B cell (primary cell): ENCODE measurements around the gene ZNF570. TPM values are rescaled to one million over a fixed set of nuclear protein-coding genes. Genes with fewer than 3 reads are reported as not detected.

Experiments
- ATAC-seq: fragments of 200-7000 bp; cut with Tn5 transposase; one replicate; pipeline ENCODE4 v1.10.0; 2021; ENCODE audit warnings: low read depth, mild to moderate bottlenecking, moderate number of reproducible peaks, moderate library complexity
- CTCF ChIA-PET: fragments of 350-600 bp; sonication (Branson Sonifier 250); formaldehyde crosslinking; loops from one replicate; lab custom pipeline; 2021; ENCODE audit warnings: antibody characterized with exemption, inconsistent platforms; lab: Charles Lee
- POLR2A ChIA-PET: fragments of 350-600 bp; sonication (Branson Sonifier 250); formaldehyde crosslinking; loops from one replicate; lab custom pipeline; 2021; ENCODE audit warnings: antibody characterized with exemption; lab: Charles Lee
- DNase-seq: peaks from one replicate; pipeline ENCODE4 v3.0.0; 2013
- H2AFZ ChIP-seq: 2 replicates; pipeline ENCODE4 v1.6.1; 2012; ENCODE audit warnings: mild to moderate bottlenecking, low read depth, low read length; ENCODE audit not compliant: insufficient read depth, poor library complexity, severe bottlenecking
- H3K27ac ChIP-seq, 2 donors: 1 replicate in 1 of 2; 2 replicates in 1 of 2; pipeline ENCODE4 v1.5.1; 2012 to 2013; ENCODE audit warnings: low read length in 2 of 2, mild to moderate bottlenecking in 2 of 2, moderate library complexity in 1 of 2
- H3K27me3 ChIP-seq, 4 experiments: fragments of 200-600 bp in 1 of 4; sonication (generic) in 1 of 4; replicated peaks in 1 of 4; 1 replicate in 2 of 4; 2 replicates in 2 of 4; pipeline versions ENCODE4 v1.6.1 to v1.7.0; 2013 to 2016; ENCODE audit warnings: low read length in 3 of 4, mild to moderate bottlenecking in 2 of 4, mixed read lengths in 1 of 4, moderate library complexity in 1 of 4; ENCODE audit not compliant: insufficient read depth in 4 of 4, control insufficient read depth in 3 of 4; ENCODE audit errors: control extremely low read depth in 1 of 4
- H3K36me3 ChIP-seq, 2 experiments: replicated peaks in 1 of 2; 1 replicate in 1 of 2; 2 replicates in 1 of 2; pipeline versions ENCODE4 v1.6.1 to v1.7.1; 2013; ENCODE audit warnings: low read length in 1 of 2; ENCODE audit not compliant: insufficient read depth in 2 of 2, control insufficient read depth in 1 of 2; ENCODE audit errors: control extremely low read depth in 1 of 2, extremely low read depth in 1 of 2
- H3K4me1 ChIP-seq, 2 donors: fragments of 200-600 bp in 1 of 2; sonication (generic) in 1 of 2; 1 replicate in 1 of 2; 2 replicates in 1 of 2; pipeline versions ENCODE4 v1.5.1 to v1.6.1; 2013 to 2017; ENCODE audit warnings: low read length in 2 of 2; ENCODE audit not compliant: control insufficient read depth in 2 of 2, insufficient read depth in 2 of 2
- H3K4me2 ChIP-seq: replicated peaks from 2 replicates; pipeline ENCODE3; 2012; ENCODE audit warnings: mild to moderate bottlenecking, low read depth, low read length; ENCODE audit not compliant: poor library complexity, severe bottlenecking
- H3K4me3 ChIP-seq, 5 experiments: fragments of 200-600 bp in 1 of 5; sonication (generic) in 1 of 5; 1 replicate in 3 of 5; 2 replicates in 2 of 5; pipeline versions ENCODE4 v1.5.1 to v1.7.0; 2011 to 2016; ENCODE audit warnings: low read length in 4 of 5, mild to moderate bottlenecking in 4 of 5, low read depth in 2 of 5, control low read depth in 1 of 5, moderate library complexity in 1 of 5; ENCODE audit not compliant: insufficient read depth in 1 of 5; ENCODE audit errors: control extremely low read depth in 1 of 5, extremely low read depth in 1 of 5
- H3K79me2 ChIP-seq: fragments of 200-600 bp; sonication (generic); one replicate; pipeline ENCODE4 v1.6.0; 2016; ENCODE audit warnings: low read length; ENCODE audit not compliant: control insufficient read depth, insufficient read depth
- H3K9ac ChIP-seq: fragments of 200-600 bp; sonication (generic); 2 replicates; pipeline ENCODE4 v1.6.1; 2017; ENCODE audit warnings: mild to moderate bottlenecking, low read length, moderate library complexity
- H3K9me3 ChIP-seq, 3 donors: one replicate each; pipeline versions ENCODE4 v1.6.1 to v1.7.1; 2013; ENCODE audit warnings: low read length in 2 of 3; ENCODE audit not compliant: control insufficient read depth in 2 of 3, insufficient read depth in 1 of 3; ENCODE audit errors: control extremely low read depth in 1 of 3
- H4K20me1 ChIP-seq: 2 replicates; pipeline ENCODE4 v1.6.0; 2012; ENCODE audit warnings: mild to moderate bottlenecking, low read length; ENCODE audit not compliant: insufficient read depth, control insufficient read depth, poor library complexity, severe bottlenecking
- H3K27ac Mint-ChIP-seq: one replicate; pipeline ENCODE4 v1.8.0; 2021; ENCODE audit warnings: mixed read lengths
- H3K27me3 Mint-ChIP-seq: one replicate; pipeline ENCODE4 v1.8.0; 2021; ENCODE audit warnings: mixed read lengths
- H3K4me1 Mint-ChIP-seq: one replicate; pipeline ENCODE4 v1.8.0; 2021; ENCODE audit warnings: mixed read lengths
- H3K4me3 Mint-ChIP-seq: one replicate; pipeline ENCODE4 v1.8.0; 2021; ENCODE audit warnings: mixed read lengths
- H3K9me3 Mint-ChIP-seq: one replicate; pipeline ENCODE4 v1.8.0; 2022; ENCODE audit warnings: mixed read lengths; ENCODE audit not compliant: insufficient read depth
- CTCF ChIP-seq: fragments of 200-600 bp; IDR thresholded peaks from one replicate; pipeline ENCODE4 v1.8.0; 2022; ENCODE audit warnings: antibody characterized with exemption, mild to moderate bottlenecking
- EZH2 ChIP-seq: IDR thresholded peaks from 2 replicates; pipeline ENCODE4 v1.6.1; 2012; ENCODE audit warnings: borderline replicate concordance, low read depth, mild to moderate bottlenecking, moderate library complexity, low read length; ENCODE audit not compliant: insufficient read depth, poor library complexity, severe bottlenecking
- WGBS: methylation state at CpG from one replicate; pipeline ENCODE4 v1.1.5; 2013; ENCODE audit warnings: missing lambda C conversion rate; ENCODE audit not compliant: insufficient coverage; 5-methylcytosine and 5-hydroxymethylcytosine counted together
- intact Hi-C: fragments of 100-400 bp; cut with micrococcal nuclease; formaldehyde crosslinking; loops from one replicate; pipeline ENCODE4 v1.10.0; 2022
- polyA plus RNA-seq: library from polyadenylated mRNA; depleted of rRNA; stranded (reverse); fragments of >200 nt; gene quantifications from 2 replicates; pipeline ENCODE4 v1.2.3, GENCODE V29; 2012
- total RNA-seq, 2 donors: library from RNA; stranded (reverse); fragments of 120-200 nt in 1 of 2; gene quantifications; 1 replicate in 1 of 2; 2 replicates in 1 of 2; pipeline versions ENCODE4 v1.2.3 to v1.2.4, GENCODE V29; 2013 to 2022

ZNF570 gene
- total and polyA plus RNA-seq, 2 donors (not counting 1 experiment from before 2014, with no cell fraction given): 1.9 to 8.9 TPM

GRCh38 chr19:37467608-37468090 lies 1.5 kb upstream of the ZNF570 start:
- Histone ChIP-seq H3K36me3 (peaks cover 0 to 22% of the 10 kb centered on the region in 2 experiments), H3K4me1 (peaks cover 14 to 32% of the 10 kb centered on the region in 2 donors), H4K20me1 (no peaks in the 10 kb centered on the region), H3K9ac (peak overlapping the region; percentile 72), H3K4me3 (peak overlapping the region; percentile 80 to 98 (median 86)), H3K27me3 (no peaks in the 10 kb centered on the region), H3K9me3 (peaks cover 4 to 22% (median 5%) of the 10 kb centered on the region in 3 donors), H3K4me2 (peak overlapping the region; percentile 80), H3K27ac (peak overlapping the region; percentile 77), H3K79me2 (peaks cover 53% of the 10 kb centered on the region), H2AFZ (peak overlapping the region; percentile 89)
- Mint-ChIP-seq H3K4me3 (peak overlapping the region; percentile 99), H3K4me1 (peaks cover 32% of the 10 kb centered on the region), H3K27me3 (no peaks in the 10 kb centered on the region), H3K9me3 (peaks cover 2% of the 10 kb centered on the region), H3K27ac (peak overlapping the region; percentile 98)
- TF ChIP-seq CTCF (no peak), EZH2 (no peak)
- DNase-seq (no peak), ATAC-seq (no peak)
- CTCF ChIA-PET: interaction anchor here (0.7 to 1.5 kb wide), 4 partner anchors 38 to 495 kb away, joined by 3 to 5 read pairs (median 4); partner anchors contain the start of gene ZNF793
- 62% methylated on average over 16 of the region's 18 CpGs for WGBS
- intact Hi-C loops: loop anchor here (1.0 to 5.0 kb wide), 14 partner anchors 96 to 1253 kb away; partner anchors contain the start of genes ZFP14, ZNF146, ZNF260 and ZNF345
- POLR2A ChIA-PET: interaction anchor here (0.8 to 3.0 kb wide), 4 partner anchors 39 to 312 kb away, joined by 5 to 23 read pairs (median 6); partner anchors contain the start of genes ZNF527, ZNF540, ZNF571 and ZNF573

GRCh38 chr19:37470216-37470615 lies 1.1 kb downstream of the ZNF570 start:
- ChIA-PET CTCF (interaction anchor here (0.8 kb wide), 1 partner anchor 10 kb away, joined by 3 read pairs; no protein-coding TSS in a partner anchor), POLR2A (no interaction called here)
- Histone ChIP-seq H4K20me1 (no peaks in the 10 kb centered on the region), H2AFZ (no peak overlapping the region), H3K9ac (peak overlapping the region; percentile 89), H3K27ac (peak overlapping the region in 1 of 2 donors; percentile 90), H3K4me2 (peak overlapping the region; percentile 76), H3K79me2 (peaks cover 48% of the 10 kb centered on the region), H3K4me3 (peak overlapping the region in 1 of 5 experiments; percentile 78), H3K36me3 (peaks cover 0 to 7% of the 10 kb centered on the region in 2 experiments), H3K4me1 (peaks cover 14 to 32% of the 10 kb centered on the region in 2 donors), H3K27me3 (no peaks in the 10 kb centered on the region), H3K9me3 (peaks cover 2 to 27% (median 12%) of the 10 kb centered on the region in 3 donors)
- peaks cover 32% of the 10 kb centered on the region for H3K4me1 Mint-ChIP-seq
- DNase-seq (peak; percentile 3), ATAC-seq (no peak)
- WGBS: 81% methylated on average over 2 of the region's 4 CpGs
- H3K27ac Mint-ChIP-seq: peak overlapping the region; percentile 98
- peak overlapping the region; percentile 99 for H3K4me3 Mint-ChIP-seq
- intact Hi-C loops: no loop called here
- peaks cover 2% of the 10 kb centered on the region for H3K9me3 Mint-ChIP-seq
- TF ChIP-seq EZH2 (no peak), CTCF (no peak)
- H3K27me3 Mint-ChIP-seq: no peaks in the 10 kb centered on the region
